Karpas-422 (cell line): Measurements from ENCODE around the gene SEC24C. TPM values are rescaled to one million over a fixed set of nuclear protein-coding genes. Genes with fewer than 3 reads are reported as not detected.
"Not testable (repeated sequence)": the region's sequence is repeated elsewhere in the genome, so short reads cannot be mapped to it uniquely, and the experiment has no call there.

Experiments used
- DNase-seq: peaks from one replicate; pipeline ENCODE4 v3.0.0-alpha.2; 2015
- H2AFZ ChIP-seq: fragments of 200-600 bp; sonication (generic); 2 replicates; pipeline ENCODE4 v1.6.1; 2014; ENCODE audit warnings: antibody characterized with exemption, low read length, mixed read lengths
- H3K27ac ChIP-seq: fragments of 200-600 bp; sonication (generic); 2 replicates; pipeline ENCODE4 v1.5.1; 2014; ENCODE audit warnings: mild to moderate bottlenecking, low read length, moderate library complexity
- H3K27me3 ChIP-seq: fragments of 200-600 bp; sonication (generic); 2 replicates; pipeline ENCODE4 v1.6.1; 2014; ENCODE audit warnings: low read length, mixed read lengths
- H3K36me3 ChIP-seq: fragments of 200-600 bp; sonication (generic); 2 replicates; pipeline ENCODE4 v1.6.1; 2014; ENCODE audit warnings: low read length, mixed read lengths; ENCODE audit not compliant: insufficient read depth
- H3K4me1 ChIP-seq: fragments of 200-600 bp; sonication (generic); 2 replicates; pipeline ENCODE4 v1.6.1; 2014; ENCODE audit warnings: mild to moderate bottlenecking, low read length, mixed read lengths
- H3K4me2 ChIP-seq: fragments of 200-600 bp; sonication (generic); 2 replicates; pipeline ENCODE4 v1.6.1; 2014; ENCODE audit warnings: low read length, low read depth, mild to moderate bottlenecking; ENCODE audit not compliant: poor library complexity, severe bottlenecking
- H3K4me3 ChIP-seq: fragments of 200-600 bp; sonication (generic); 2 replicates; pipeline ENCODE4 v1.5.1; 2014; ENCODE audit warnings: mild to moderate bottlenecking, antibody characterized with exemption, low read length, mixed read lengths
- H3K79me2 ChIP-seq: fragments of 200-600 bp; sonication (generic); 2 replicates; pipeline ENCODE4 v1.6.1; 2014; ENCODE audit warnings: mild to moderate bottlenecking, low read length, mixed read lengths
- H3K9ac ChIP-seq: fragments of 200-600 bp; sonication (generic); 2 replicates; pipeline ENCODE4 v1.6.0; 2014; ENCODE audit warnings: low read length
- H3K9me2 ChIP-seq: fragments of 200-600 bp; sonication (generic), shearing (Covaris generic); replicated peaks from 2 replicates; pipeline ENCODE4 v1.6.0; 2014; ENCODE audit warnings: mild to moderate bottlenecking, low read length, moderate library complexity; ENCODE audit not compliant: insufficient read depth
- H3K9me3 ChIP-seq: fragments of 300-700, 200-600 bp; sonication (generic); 2 replicates; pipeline ENCODE4 v1.6.1; 2014; ENCODE audit warnings: low read length, mixed read lengths
- H4K20me1 ChIP-seq: fragments of 200-600 bp; sonication (generic); 2 replicates; pipeline ENCODE4 v1.6.1; 2014; ENCODE audit warnings: mild to moderate bottlenecking, antibody characterized with exemption, low read length, low read depth; ENCODE audit not compliant: insufficient read depth
- total RNA-seq: library from RNA; depleted of rRNA; stranded (reverse); fragments of >200 nt; shearing (Covaris generic); gene quantifications from 2 replicates; pipeline ENCODE4 v1.2.3, GENCODE V29; 2014; ENCODE audit warnings: low replicate concordance

Gene SEC24C
- total RNA-seq, 1 experiment from 2014 or later, result 84.6 TPM

GRCh38 chr10:73723516-73723915 is 20.7 kb upstream of the SEC24C start:
- Histone ChIP-seq H3K9ac (no peak overlapping the region), H3K27ac (no peak overlapping the region), H3K4me2 (no peak overlapping the region), H4K20me1 (no peaks in the 10 kb centered on the region), H3K27me3 (no peaks in the 10 kb centered on the region), H3K4me3 (no peak overlapping the region), H3K79me2 (peaks cover 8% of the 10 kb centered on the region), H2AFZ (no peak overlapping the region), H3K9me3 (no peaks in the 10 kb centered on the region), H3K4me1 (peaks cover 4% of the 10 kb centered on the region), H3K9me2 (no peaks in the 10 kb centered on the region), H3K36me3 (peaks cover 29% of the 10 kb centered on the region)
- no peak for DNase-seq

- H4K20me1 ChIP-seq, H3K27me3 ChIP-seq, DNase-seq, H3K9me2 ChIP-seq, H3K9me3 ChIP-seq: not testable (repeated sequence)
- Histone ChIP-seq H3K27ac (peak overlapping the region; percentile 32), H2AFZ (peak overlapping the region; percentile 80; the same call in 1 of the 2 replicates), H3K9ac (peak overlapping the region; percentile 85), H3K79me2 (peaks cover 40% of the 10 kb centered on the region), H3K36me3 (peaks cover 17% of the 10 kb centered on the region), H3K4me2 (peak overlapping the region; percentile 86), H3K4me3 (peak overlapping the region; percentile 74), H3K4me1 (peaks cover 13% of the 10 kb centered on the region)
Measured at GRCh38 chr10:73729781-73730152, 14.4 kb upstream of the SEC24C start.

GRCh38 chr10:73730153-73730906 is 13.8 kb upstream of the SEC24C start:
- no peaks in the 10 kb centered on the region for H3K27me3 ChIP-seq
- H3K27ac ChIP-seq, result peak overlapping the region; percentile 32
- no peaks in the 10 kb centered on the region for H4K20me1 ChIP-seq
- peak overlapping the region; percentile 74 for H3K4me3 ChIP-seq
- peaks cover 13% of the 10 kb centered on the region for H3K4me1 ChIP-seq
- H3K79me2 ChIP-seq, result peaks cover 40% of the 10 kb centered on the region
- H2AFZ ChIP-seq, result peak overlapping the region; percentile 80
- H3K9ac ChIP-seq, result peak overlapping the region; percentile 85
- H3K36me3 ChIP-seq, result peaks cover 17% of the 10 kb centered on the region
- H3K4me2 ChIP-seq, result peak overlapping the region; percentile 86
- no peaks in the 10 kb centered on the region for H3K9me3 ChIP-seq
- H3K9me2 ChIP-seq, result no peaks in the 10 kb centered on the region
- peak; percentile 97 for DNase-seq

DNA sequence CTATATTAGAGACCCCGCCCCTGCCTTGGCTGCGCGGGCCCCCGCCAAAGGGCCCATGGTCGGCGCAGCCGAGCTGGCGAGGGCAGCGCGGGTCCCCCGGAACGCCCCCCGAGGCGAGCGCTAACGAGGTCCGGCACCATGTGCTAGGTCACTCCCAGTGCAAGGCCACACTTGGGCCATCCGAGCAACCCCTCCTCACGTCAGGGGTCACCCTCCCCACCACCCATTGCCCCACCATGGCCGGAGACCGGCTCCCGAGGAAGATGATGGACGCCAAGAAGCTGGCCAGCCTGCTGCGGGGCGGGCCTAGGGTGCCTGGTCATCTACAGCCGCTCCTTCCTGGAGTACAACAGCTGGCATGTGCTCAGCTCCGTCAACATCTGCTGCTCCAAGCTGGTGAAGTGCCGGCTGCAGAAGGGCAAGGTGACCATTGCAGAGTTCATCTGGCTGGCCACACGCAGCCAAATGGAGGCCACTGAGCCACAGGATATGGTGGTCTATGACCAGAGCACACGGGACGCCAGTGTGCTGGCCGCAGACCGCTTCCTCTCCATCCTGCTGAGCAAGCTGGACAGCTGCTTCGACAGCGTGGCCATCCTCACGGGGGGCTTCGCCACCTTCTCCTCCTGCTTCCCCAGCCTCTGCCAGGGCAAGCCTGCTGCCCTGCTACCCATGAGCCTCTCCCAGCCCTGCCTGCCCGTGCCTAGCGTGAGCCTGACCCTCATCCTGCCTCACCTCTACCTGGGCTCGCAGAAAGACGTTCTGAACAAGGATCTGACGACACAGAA is 12.4 kb upstream of the SEC24C start:
- no peak for DNase-seq
- no peaks in the 10 kb centered on the region for H3K9me2 ChIP-seq
- H3K79me2 ChIP-seq, result peaks cover 38% of the 10 kb centered on the region
- H3K4me3 ChIP-seq, result peak overlapping the region; percentile 74
- no peak overlapping the region for H3K27ac ChIP-seq
- peak overlapping the region; percentile 86 for H3K4me2 ChIP-seq
- no peak overlapping the region for H2AFZ ChIP-seq
- H3K27me3 ChIP-seq, result no peaks in the 10 kb centered on the region
- H3K4me1 ChIP-seq, result peaks cover 13% of the 10 kb centered on the region
- H3K9me3 ChIP-seq, result no peaks in the 10 kb centered on the region
- peaks cover 6% of the 10 kb centered on the region; the same call in 1 of the 2 replicates for H3K36me3 ChIP-seq
- H3K9ac ChIP-seq, result peak overlapping the region; percentile 85
- H4K20me1 ChIP-seq, result no peaks in the 10 kb centered on the region

DNA sequence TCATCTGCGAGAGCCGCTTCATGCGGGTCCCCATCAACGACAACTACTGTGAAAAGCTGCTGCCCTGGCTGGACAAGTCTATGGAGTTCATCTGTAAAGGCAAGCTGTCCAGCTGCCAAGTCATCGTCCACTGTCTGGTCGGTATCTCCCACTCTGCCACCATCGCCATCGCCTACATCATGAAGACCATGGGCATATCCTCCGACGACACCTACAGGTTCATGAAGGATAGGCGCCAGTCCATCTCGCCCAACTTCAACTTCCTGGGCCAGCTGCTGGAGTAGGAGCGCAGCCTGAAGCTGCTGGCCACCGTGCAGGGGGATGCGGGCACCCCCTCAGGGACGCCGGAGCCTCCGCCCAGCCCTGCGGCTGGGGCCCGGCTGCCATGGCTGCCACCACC is 11.7 kb upstream of the SEC24C start:
- no peak overlapping the region for H2AFZ ChIP-seq
- no peak overlapping the region for H3K27ac ChIP-seq
- no peak overlapping the region for H3K4me2 ChIP-seq
- no peak overlapping the region for H3K4me3 ChIP-seq
- no peak for DNase-seq
- H3K9me3 ChIP-seq, result no peaks in the 10 kb centered on the region
- peaks cover 13% of the 10 kb centered on the region for H3K4me1 ChIP-seq
- H3K36me3 ChIP-seq, result no peaks in the 10 kb centered on the region; the same call in 1 of the 2 replicates
- H3K9me2 ChIP-seq, result no peaks in the 10 kb centered on the region
- no peak overlapping the region for H3K9ac ChIP-seq
- peaks cover 38% of the 10 kb centered on the region for H3K79me2 ChIP-seq
- no peaks in the 10 kb centered on the region for H3K27me3 ChIP-seq
- no peaks in the 10 kb centered on the region for H4K20me1 ChIP-seq

GRCh38 chr10:73732931-73733623 is 11.1 kb upstream of the SEC24C start:
- H3K36me3 ChIP-seq, result no peaks in the 10 kb centered on the region
- H3K9me2 ChIP-seq, result no peaks in the 10 kb centered on the region
- H4K20me1 ChIP-seq, result no peaks in the 10 kb centered on the region
- H3K9me3 ChIP-seq, result no peaks in the 10 kb centered on the region
- H3K79me2 ChIP-seq, result peaks cover 37% of the 10 kb centered on the region
- H3K4me3 ChIP-seq, result no peak overlapping the region
- no peak overlapping the region for H3K27ac ChIP-seq
- peaks cover 13% of the 10 kb centered on the region for H3K4me1 ChIP-seq
- no peak overlapping the region for H3K4me2 ChIP-seq
- H2AFZ ChIP-seq, result no peak overlapping the region
- H3K9ac ChIP-seq, result no peak overlapping the region
- H3K27me3 ChIP-seq, result no peaks in the 10 kb centered on the region
- no peak for DNase-seq

GRCh38 chr10:73734028-73734720 is 10.0 kb upstream of the SEC24C start:
- H4K20me1 ChIP-seq, result no peaks in the 10 kb centered on the region
- no peaks in the 10 kb centered on the region for H3K36me3 ChIP-seq
- no peaks in the 10 kb centered on the region for H3K9me3 ChIP-seq
- DNase-seq, result no peak
- no peak overlapping the region for H3K4me3 ChIP-seq
- H3K4me2 ChIP-seq, result no peak overlapping the region
- no peak overlapping the region for H2AFZ ChIP-seq
- H3K27me3 ChIP-seq, result no peaks in the 10 kb centered on the region
- H3K79me2 ChIP-seq, result peaks cover 29% of the 10 kb centered on the region
- no peaks in the 10 kb centered on the region for H3K9me2 ChIP-seq
- H3K4me1 ChIP-seq, result peaks cover 10% of the 10 kb centered on the region
- H3K9ac ChIP-seq, result no peak overlapping the region
- no peak overlapping the region for H3K27ac ChIP-seq
